Measurements from ENCODE around the gene NLK.
"Not testable (repeated sequence)": the region's sequence is repeated elsewhere in the genome, so short reads cannot be mapped to it uniquely, and the experiment has no call there.

GRCh38 chr17:28235066-28235700, 192.7 kb downstream of the NLK start:
- not testable (repeated sequence) for TF ChIP-seq CTCF (conservative IDR thresholded peaks at IDR 0.05 in 1 of 2, IDR thresholded peaks at IDR 0.05 in 1 of 2; ENCODE audit: extremely low read depth in 1 of 2, insufficient read depth in 1 of 2, low read depth in 1 of 2, low read length in 2 of 2); EZH2 (IDR thresholded peaks at IDR 0.05; ENCODE audit: borderline replicate concordance, low read length)

Data from mammary epithelial cell (primary cell).